HG03159 (cell line): ENCODE data around the gene TBC1D5.
A peak's percentile ranks its signal among the peaks of the same experiment; 100 is the strongest.
"Not testable (repeated sequence)": the region's sequence is repeated elsewhere in the genome, so short reads cannot be mapped to it uniquely, and the experiment has no call there.

Experiments
- ATAC-seq: cut with Tn5 transposase; IDR thresholded peaks from one replicate; pipeline ENCODE4 v1.9.1; 2021; ENCODE audit warnings: mild to moderate bottlenecking, moderate library complexity; ENCODE audit not compliant: unreplicated experiment

Gene TBC1D5

DNA sequence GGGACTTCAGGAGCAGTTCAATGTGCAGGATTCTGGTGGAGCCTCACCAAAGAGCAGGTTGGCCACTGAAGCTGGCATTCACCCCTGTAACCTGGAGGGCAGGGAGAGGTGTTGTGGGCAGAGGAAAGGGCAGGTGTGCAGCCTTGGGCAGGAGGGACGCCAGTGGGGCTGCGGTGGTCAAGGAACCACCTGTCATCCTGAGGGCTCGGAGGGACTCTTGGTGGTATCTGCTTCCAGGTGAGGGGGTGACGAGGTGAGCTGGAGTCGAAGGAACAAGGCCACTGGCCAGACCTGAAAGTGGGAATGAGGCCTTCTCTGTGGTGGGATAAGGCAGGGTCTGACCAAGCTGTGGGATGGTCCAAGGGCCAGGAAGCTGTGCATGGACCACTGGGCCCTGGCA lies 588.2 kb downstream of the TBC1D5 start:
- no peak for ATAC-seq

- ATAC-seq = no peak
Measured at GRCh38 chr3:17153209-17153608, 589.2 kb downstream of the TBC1D5 start.

GRCh38 chr3:17151598-17152373 lies 590.6 kb downstream of the TBC1D5 start:
- peak; percentile 96 for ATAC-seq

DNA sequence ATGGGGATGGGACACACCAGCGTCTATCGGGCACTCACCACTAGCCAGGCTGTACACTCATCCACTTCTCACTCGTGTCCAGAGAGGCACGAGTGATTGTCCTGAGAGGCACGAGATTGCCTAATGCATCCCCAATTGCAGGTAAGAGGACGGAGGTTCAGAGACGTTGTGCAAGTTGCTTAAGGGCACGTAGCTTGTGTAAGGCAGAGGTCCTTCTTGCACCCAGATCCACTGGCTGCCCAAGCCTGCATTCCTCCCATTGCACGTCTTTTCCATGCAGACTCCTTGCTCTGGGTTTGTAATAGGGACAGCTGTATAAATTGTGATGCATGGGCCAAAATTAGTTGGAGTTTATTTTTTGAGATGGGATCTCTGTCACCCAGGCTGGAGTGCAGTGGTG lies 593.4 kb downstream of the TBC1D5 start:
- ATAC-seq = no peak

GRCh38 chr3:17144665-17144993 lies 597.8 kb downstream of the TBC1D5 start:
- no peak for ATAC-seq

DNA sequence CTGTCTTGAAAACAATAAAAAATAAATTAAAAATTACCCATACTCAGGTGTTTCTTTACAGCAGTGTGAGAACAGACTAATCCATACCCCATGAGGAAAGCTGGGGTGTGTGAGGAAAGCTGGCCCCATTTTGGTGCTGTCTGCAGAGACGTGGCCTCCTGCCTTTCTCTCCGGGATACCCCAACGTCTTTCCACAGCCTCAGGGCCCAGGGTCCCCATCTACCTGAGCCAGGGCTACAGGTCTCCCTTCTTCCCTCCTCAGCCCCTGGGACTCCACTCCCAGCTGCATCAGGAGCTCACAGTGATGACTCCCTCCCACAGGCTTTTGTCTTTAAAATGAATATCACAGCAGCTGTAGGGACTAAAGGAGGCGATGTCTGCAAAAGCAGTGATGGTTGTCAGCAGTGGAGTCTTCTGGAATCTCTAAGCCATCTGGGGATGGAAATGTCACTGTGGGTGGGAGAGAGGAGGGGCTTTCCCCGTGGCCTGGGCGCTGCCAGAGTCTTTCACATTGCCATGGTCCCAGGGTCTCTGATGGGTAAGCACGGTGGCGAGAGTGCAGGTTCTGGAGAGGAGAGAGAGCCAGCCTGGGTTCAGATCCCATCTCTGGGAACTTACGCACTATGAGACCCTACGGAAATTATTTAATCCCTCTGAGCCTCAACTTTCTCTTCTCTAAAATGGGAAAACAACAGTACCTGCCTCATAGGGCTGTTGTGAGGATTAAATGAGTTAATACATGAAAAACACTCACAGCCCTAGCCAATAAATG lies 598.4 kb downstream of the TBC1D5 start:
- ATAC-seq = no peak

- no peak for ATAC-seq
Measured at GRCh38 chr3:17142516-17142915, 599.9 kb downstream of the TBC1D5 start.

DNA sequence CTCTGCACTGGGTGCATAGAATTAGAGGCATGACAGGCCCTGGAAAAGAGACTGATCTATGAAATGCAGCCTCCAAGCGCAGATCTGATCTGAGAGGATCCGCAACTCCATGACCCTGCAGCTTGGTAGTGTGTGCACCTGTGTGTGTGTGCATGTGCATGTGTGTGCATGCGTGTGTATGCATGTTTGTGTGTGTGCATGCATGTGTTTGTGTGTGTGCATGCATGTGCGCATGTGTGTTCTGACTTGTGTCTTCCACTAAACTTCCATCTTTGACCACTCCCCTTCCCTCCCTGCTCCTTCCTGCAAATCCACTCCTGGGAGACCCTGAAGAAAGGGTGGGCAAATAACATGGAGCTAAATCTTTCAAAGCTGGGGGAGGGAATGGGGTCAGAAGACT lies 600.7 kb downstream of the TBC1D5 start:
- no peak for ATAC-seq

GRCh38 chr3:17140670-17141505 lies 601.5 kb downstream of the TBC1D5 start:
- ATAC-seq = no peak

- ATAC-seq = no peak
Measured at GRCh38 chr3:17138246-17139039, 604.0 kb downstream of the TBC1D5 start.

DNA sequence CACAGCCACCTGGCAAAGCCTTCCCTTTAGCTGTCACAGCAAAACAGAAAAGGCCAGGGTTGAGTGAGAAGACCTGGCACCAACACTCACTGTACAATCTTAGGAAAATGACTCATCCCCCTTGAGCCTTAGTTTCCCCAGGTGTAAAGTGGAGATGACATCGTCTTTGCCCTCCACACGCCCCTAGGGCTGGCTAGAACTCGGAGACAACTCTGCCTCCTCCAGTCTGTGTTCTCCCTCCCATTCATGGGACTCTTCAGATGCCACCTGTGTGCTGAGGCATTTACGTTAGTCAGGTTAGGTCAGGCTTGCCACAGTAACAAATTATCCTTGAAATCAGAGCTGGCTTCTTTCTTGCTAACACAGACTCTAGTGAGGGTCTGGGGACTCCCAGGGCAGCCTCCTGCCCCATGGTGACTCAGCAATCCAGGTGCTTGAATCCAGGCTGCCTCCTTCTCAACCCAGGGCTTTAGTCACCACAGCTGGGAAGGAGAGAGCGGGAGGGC lies 605.1 kb downstream of the TBC1D5 start:
- no peak for ATAC-seq

DNA sequence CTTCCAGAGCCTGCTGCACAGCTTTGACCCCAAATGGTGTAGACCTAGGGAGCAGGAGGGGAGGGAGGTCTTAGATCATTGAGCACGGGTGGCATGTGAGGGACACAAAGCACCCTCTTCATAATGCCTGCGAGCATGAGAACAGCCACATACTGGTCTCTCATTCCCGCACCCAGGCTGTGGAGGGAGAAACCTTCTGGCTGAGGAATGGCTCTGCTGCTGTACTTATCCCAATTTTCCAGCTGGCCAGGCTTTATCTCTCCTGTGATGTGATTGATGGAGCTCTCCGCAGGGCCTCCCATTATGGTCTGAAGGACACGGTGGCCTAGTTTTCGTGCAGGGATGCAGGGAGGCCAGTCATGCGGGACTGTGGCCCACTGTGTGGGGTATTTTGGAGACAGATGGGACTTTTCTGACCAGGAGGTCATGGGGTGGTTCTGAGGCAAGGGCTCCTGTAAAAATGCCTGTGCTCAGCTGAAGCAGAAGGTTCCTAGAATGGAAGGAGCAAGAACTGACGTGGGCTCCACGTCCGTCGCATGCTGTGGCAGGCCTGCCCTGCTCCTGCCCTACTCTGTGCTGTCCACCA lies 606.2 kb downstream of the TBC1D5 start:
- ATAC-seq = no peak

GRCh38 chr3:17135696-17136095 lies 606.7 kb downstream of the TBC1D5 start:
- no peak for ATAC-seq

DNA sequence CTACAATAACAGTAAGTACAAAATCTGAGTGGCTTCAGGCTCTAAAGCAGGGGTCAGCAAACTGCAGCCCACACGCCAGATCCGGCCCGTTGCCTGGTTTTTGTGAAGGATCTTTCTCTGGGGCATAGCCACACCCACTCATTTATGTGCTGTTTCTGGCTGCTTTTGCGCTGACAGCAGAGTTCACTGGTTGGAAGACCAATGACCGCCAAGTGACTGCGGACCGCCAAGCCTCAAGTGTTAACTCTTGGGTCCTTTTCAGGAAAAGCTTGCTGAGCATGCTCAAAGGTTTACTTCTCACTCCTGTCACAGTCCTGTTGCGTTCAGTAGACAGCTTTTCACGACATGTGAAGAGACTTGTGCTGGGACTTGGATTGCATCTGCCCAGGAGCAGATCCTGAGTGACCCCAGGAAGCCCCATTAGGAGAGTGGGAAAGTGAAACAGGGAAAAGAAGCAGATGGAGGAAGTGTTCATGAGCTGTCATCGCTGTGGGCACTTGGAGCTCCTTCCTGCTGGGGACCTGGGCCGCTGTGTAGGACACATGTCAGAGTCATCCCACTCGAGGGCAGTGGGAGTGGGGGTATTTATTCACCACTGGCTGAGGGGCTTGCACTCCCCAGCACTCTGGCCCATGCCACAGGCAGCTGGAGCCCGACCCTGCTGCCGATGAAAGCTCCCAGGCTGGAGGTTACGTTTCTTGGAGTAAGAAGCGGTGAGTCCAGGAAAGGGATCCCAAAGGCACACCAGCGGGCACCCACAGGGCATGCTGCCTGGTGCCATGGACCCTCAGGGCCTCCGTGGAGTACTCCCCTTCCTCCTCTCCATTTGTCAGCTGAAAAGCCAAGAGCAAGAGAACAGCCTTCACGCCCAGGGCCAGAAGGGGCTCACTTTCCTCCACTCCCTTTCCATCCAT lies 608.5 kb downstream of the TBC1D5 start:
- no peak for ATAC-seq

DNA sequence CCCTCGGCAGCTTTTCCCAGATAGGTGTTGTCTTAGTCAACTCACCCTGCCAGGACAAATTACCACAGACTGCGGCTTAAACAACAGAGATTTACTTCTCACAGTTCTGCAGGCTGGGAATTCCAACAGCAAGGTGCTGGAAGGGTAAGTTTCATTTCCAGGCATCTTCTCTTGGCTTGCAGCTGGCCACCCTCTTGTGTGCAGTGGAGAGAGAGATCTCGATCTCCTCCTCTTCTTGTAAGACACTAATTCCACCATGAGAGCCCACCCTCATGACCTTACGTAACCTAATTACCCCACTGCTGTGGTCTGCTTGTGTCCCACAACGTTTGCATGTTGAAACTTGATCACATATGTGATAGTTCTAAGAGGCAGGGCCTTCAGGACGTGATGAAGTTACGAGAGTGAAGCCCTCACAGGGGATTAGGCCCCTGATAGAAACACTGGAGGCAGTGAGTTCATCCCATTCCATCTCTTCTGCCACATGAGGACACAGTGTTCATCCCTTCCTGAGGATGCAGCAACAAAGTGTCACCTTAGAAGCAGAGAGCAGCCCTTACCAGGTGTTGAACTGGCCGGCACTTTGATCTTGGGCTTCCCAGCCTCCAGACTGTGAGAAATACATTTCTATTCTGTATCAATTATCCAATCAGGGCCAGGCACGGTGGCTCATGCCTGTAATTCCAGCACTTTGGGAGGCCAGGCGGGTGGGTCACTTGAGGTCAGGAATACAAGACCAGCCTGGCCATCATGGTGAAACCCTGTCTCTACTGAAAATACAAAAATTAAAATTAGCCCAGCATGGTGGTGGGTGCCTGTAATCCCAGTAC lies 609.9 kb downstream of the TBC1D5 start:
- ATAC-seq = no peak

GRCh38 chr3:17130956-17131355 lies 611.5 kb downstream of the TBC1D5 start:
- no peak for ATAC-seq

DNA sequence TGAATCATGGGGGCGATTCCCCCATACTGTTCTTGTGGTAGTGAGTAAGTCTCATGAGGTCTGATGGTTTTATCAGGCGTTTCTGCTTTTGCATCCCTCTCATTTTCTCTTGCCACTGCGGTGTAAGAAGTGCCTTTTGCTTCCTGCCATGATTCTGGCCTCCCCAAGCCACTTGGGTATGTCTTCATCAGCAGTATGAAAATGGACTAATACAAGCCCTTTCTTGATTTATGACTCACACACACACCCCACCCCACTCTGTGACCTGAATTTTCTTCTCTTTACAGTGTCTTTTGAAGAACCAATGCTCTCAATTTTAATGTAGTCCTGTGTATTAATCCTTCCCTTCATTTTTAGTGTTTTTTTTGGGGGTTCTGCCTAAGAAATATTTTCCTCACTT lies 612.9 kb downstream of the TBC1D5 start:
- ATAC-seq = no peak

DNA sequence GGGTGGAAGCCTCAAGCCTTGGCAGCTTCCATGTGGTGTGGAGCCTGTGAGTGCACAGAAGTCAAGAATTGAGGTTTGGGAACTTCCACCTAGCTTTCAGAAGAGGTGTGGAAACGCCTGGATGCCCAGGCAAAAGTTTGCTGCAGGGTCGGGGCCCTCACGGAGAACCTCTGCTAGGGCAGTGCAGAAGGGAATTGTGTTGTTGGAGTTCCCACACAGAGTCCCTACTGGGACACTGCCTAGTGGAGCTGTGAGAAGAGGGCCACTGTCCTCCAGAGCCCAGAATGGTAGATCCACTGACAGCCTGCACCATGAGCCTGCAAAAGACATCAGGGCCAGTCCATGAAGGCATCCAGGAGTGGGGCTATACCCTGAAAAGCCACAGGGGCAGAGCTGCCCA lies 613.8 kb downstream of the TBC1D5 start:
- ATAC-seq = not testable (repeated sequence)
